Measurements from ENCODE around the gene APPBP2. TPM values are rescaled to one million over a fixed set of nuclear protein-coding genes. Genes with fewer than 3 reads are reported as not detected.

The APPBP2 gene
- total RNA-seq, 1 donor from 2014 or later: 51.7 TPM

DNA sequence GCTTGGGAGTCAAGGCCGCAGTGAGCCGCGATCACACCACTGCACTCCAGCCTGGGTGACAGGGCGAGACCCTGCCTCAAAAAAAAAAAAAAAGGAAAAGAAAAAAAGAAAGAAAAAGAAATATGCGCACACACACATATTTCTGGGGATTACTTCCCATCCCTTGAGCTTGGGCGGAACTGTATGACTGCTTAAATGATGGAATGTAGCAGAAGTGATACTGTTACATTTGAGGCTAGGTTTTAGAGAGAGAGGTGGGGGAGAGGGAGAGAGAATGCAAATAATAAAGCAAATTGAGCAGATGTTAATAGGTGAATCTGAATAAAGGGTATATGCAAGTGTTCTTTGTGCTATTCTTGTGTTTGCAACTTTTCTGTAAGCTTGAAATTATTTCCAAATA lies 122.1 kb downstream of the APPBP2 start:
- Mint-ChIP-seq H3K4me1 (ENCODE audit: unreplicated experiment) (no peaks in the 10 kb centered on the region), H3K9me3 (ENCODE audit: unreplicated experiment) (no peaks in the 10 kb centered on the region), H3K27ac (ENCODE audit: unreplicated experiment) (no peak overlapping the region), H3K36me3 (ENCODE audit: unreplicated experiment) (no peaks in the 10 kb centered on the region), H3K4me3 (ENCODE audit: unreplicated experiment) (no peak overlapping the region), H3K27me3 (ENCODE audit: unreplicated experiment) (no peaks in the 10 kb centered on the region)
- no peak for DNase-seq (ENCODE audit: extremely low spot score, unreplicated experiment)
- TF ChIP-seq, protein P1, sequence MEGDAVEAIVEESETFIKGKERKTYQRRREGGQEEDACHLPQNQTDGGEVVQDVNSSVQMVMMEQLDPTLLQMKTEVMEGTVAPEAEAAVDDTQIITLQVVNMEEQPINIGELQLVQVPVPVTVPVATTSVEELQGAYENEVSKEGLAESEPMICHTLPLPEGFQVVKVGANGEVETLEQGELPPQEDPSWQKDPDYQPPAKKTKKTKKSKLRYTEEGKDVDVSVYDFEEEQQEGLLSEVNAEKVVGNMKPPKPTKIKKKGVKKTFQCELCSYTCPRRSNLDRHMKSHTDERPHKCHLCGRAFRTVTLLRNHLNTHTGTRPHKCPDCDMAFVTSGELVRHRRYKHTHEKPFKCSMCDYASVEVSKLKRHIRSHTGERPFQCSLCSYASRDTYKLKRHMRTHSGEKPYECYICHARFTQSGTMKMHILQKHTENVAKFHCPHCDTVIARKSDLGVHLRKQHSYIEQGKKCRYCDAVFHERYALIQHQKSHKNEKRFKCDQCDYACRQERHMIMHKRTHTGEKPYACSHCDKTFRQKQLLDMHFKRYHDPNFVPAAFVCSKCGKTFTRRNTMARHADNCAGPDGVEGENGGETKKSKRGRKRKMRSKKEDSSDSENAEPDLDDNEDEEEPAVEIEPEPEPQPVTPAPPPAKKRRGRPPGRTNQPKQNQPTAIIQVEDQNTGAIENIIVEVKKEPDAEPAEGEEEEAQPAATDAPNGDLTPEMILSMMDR (IDR thresholded peaks at IDR 0.05): no peak

DNA sequence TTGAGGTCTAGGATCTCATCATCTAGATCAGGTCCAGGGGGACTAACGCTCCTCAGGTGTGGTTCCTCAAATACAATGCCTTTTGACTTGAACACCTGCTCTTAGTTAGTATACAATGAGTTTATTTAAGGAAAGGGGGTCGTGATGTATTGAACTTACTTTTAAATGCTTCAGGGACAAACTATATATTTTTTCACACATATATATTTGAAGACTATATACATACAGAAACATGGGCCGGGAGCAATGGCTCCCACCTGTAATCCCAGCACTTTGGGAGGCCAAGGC lies 122.6 kb downstream of the APPBP2 start:
- Mint-ChIP-seq H3K4me1 (ENCODE audit: unreplicated experiment) (no peaks in the 10 kb centered on the region), H3K4me3 (ENCODE audit: unreplicated experiment) (no peak overlapping the region), H3K27me3 (ENCODE audit: unreplicated experiment) (no peaks in the 10 kb centered on the region), H3K27ac (ENCODE audit: unreplicated experiment) (no peak overlapping the region), H3K36me3 (ENCODE audit: unreplicated experiment) (no peaks in the 10 kb centered on the region), H3K9me3 (ENCODE audit: unreplicated experiment) (no peaks in the 10 kb centered on the region)
- TF ChIP-seq, protein P1 (IDR thresholded peaks at IDR 0.05): no peak
- DNase-seq (ENCODE audit: extremely low spot score, unreplicated experiment): no peak

DNA sequence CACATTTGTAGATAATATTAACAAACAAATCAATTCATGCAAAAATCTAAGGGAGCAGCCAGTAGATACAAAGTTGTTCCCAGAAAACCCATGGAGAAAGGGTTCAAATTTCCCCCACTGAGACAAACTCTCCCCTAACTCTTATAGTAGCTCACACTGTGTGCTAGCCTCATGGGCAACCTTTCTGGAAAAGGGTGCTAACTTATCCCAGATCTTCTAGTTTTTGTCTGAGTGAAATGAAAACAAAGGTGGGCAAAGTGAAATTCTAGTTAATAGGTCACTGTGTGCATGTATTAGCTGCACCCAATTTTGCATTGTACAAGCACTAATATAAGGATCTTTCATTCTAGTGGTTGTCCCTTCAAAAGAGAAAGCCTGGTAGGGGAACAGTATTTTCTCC lies 124.2 kb downstream of the APPBP2 start:
- Mint-ChIP-seq H3K27ac (ENCODE audit: unreplicated experiment) (no peak overlapping the region), H3K27me3 (ENCODE audit: unreplicated experiment) (no peaks in the 10 kb centered on the region), H3K36me3 (ENCODE audit: unreplicated experiment) (no peaks in the 10 kb centered on the region), H3K9me3 (ENCODE audit: unreplicated experiment) (no peaks in the 10 kb centered on the region), H3K4me3 (ENCODE audit: unreplicated experiment) (no peak overlapping the region), H3K4me1 (ENCODE audit: unreplicated experiment) (no peaks in the 10 kb centered on the region)
- TF ChIP-seq, protein P1 (IDR thresholded peaks at IDR 0.05): no peak
- no peak for DNase-seq (ENCODE audit: extremely low spot score, unreplicated experiment)

DNA sequence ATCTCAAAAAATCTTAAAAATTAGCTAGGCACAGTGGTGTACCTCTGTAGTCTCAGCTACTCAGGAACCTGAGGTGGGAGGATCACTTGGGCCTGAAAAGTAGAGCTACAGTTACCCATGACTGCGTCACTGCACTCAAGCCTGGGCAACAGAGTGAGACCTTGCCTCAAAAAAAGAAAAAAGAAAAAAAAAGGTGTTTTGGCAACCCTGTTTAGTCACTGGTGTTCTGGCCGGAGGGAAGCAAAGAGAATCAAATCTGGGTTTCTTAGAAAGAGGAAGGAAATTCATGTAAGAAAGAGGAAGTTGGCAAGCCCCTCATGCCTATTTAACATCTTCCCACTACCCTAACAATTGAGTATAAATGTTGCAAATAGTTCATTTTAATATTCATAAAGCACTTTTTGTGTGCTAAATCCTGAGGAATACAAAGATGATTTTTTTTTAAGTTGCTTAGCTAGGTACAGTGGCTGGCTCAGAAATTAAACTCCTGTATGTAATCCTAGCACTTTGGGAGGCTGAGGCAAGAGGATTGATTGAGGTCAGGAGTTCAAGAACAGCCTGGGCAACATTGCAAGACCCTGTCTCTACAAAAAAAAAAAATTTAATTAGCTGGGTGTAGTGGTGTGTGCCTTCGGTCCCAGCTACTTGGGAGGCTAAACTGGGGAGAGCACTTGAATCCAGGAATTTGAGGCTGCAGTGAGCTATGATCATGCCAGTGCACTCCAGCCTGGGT lies 127.6 kb downstream of the APPBP2 start:
- no peak overlapping the region for H3K4me3 Mint-ChIP-seq (ENCODE audit: unreplicated experiment)
- no peaks in the 10 kb centered on the region for H3K27me3 Mint-ChIP-seq (ENCODE audit: unreplicated experiment)
- no peak for DNase-seq (ENCODE audit: extremely low spot score, unreplicated experiment)
- H3K9me3 Mint-ChIP-seq (ENCODE audit: unreplicated experiment): no peaks in the 10 kb centered on the region
- H3K36me3 Mint-ChIP-seq (ENCODE audit: unreplicated experiment): no peaks in the 10 kb centered on the region
- TF ChIP-seq, protein P1 (IDR thresholded peaks at IDR 0.05): no peak
- peaks cover under 1% of the 10 kb centered on the region for H3K4me1 Mint-ChIP-seq (ENCODE audit: unreplicated experiment)
- no peak overlapping the region for H3K27ac Mint-ChIP-seq (ENCODE audit: unreplicated experiment)

DNA sequence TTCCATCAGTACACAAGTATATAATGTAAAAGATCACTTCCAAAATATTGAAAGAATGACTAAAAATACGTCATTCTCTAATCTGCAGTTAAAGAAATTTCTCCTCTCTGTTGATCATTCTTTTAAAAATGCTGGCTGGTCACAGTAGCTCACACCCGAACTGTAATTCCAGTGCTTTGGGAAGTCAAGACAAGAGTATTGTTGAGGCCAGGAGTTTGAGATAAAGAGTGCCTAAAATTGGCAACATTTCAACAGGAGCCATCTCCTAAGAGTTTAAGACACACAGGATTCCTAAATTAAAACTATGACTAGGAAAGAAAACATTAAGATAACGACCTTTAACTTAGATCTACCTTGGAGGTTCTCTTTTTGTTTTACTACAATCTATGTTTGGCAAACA lies 129.6 kb downstream of the APPBP2 start:
- TF ChIP-seq, protein P1 (IDR thresholded peaks at IDR 0.05): no peak
- no peak for DNase-seq (ENCODE audit: extremely low spot score, unreplicated experiment)
- H3K36me3 Mint-ChIP-seq (ENCODE audit: unreplicated experiment): no peaks in the 10 kb centered on the region
- H3K27me3 Mint-ChIP-seq (ENCODE audit: unreplicated experiment): no peaks in the 10 kb centered on the region
- H3K9me3 Mint-ChIP-seq (ENCODE audit: unreplicated experiment): no peaks in the 10 kb centered on the region
- no peak overlapping the region for H3K27ac Mint-ChIP-seq (ENCODE audit: unreplicated experiment)
- peaks cover 8% of the 10 kb centered on the region for H3K4me1 Mint-ChIP-seq (ENCODE audit: unreplicated experiment)
- H3K4me3 Mint-ChIP-seq (ENCODE audit: unreplicated experiment): no peak overlapping the region
